K562 (cell line): ENCODE measurements around the gene MRPL2. TPM values are rescaled to one million over a fixed set of nuclear protein-coding genes. Genes with fewer than 3 reads are reported as not detected.

Experiments
- GABPB1 ChIP-seq: sonication (generic); formaldehyde crosslinking; IDR thresholded peaks from 2 replicates; pipeline ENCODE4 v1.8.0; 2022; ENCODE audit warnings: mild to moderate bottlenecking, missing genetic modification reagents
- JUND ChIP-seq, 2 experiments: IDR thresholded peaks; 2 replicates in 1 of 2; 3 replicates in 1 of 2; pipeline ENCODE4 v1.6.1; 2011; ENCODE audit warnings: borderline replicate concordance in 2 of 2, low read depth in 2 of 2, low read length in 2 of 2, improper control_type of control experiment in 1 of 2, missing biosample characterization in 1 of 2, missing genetic modification characterization in 1 of 2, missing genetic modification reagents in 1 of 2
- RFX7 ChIP-seq: fragments of 250-450 bp; sonication (Bioruptor Pico); IDR thresholded peaks from 2 replicates; pipeline ENCODE4 v1.5.1; 2021; ENCODE audit warnings: mild to moderate bottlenecking
- SREBF1 ChIP-seq: fragments of 150-350 bp; IDR thresholded peaks from 2 replicates; pipeline ENCODE4 v1.6.1; 2014; ENCODE audit warnings: antibody characterized with exemption, low read depth, low read length, borderline replicate concordance
- STAG1 ChIP-seq: sonication (generic); formaldehyde crosslinking; IDR thresholded peaks from 2 replicates; pipeline ENCODE4 v1.5.0; 2020; ENCODE audit warnings: missing genetic modification reagents, borderline replicate concordance
- polyA plus RNA-seq, 8 experiments: library from polyadenylated mRNA; depleted of rRNA in 4 of 8; stranded (reverse) in 5 of 8; unstranded in 3 of 8; fragments of >200 nt; fragmentation: Nextera tagmentation in 2 of 8; fragmentation: Illumina TruSeq in 1 of 8; extraction: Ambion mirVana in 2 of 8; extraction: Trizol in 1 of 8; gene quantifications; 2 replicates each; pipeline versions ENCODE4 v1.2.1 to v1.2.3, GENCODE V29; 2011 to 2014; ENCODE audit warnings: inconsistent platforms in 1 of 8, missing spikeins in 1 of 8
- total RNA-seq, 7 experiments: library from RNA; depleted of rRNA in 6 of 7; stranded (reverse); fragments of >200 nt in 6 of 7; fragmentation: Illumina TruSeq in 2 of 7; extraction: Trizol in 2 of 7; gene quantifications; 2 replicates each; pipeline versions ENCODE4 v1.2.1 to v1.2.3, GENCODE V29; 2011 to 2021; ENCODE audit warnings: low replicate concordance in 1 of 7
- TF ChIP-seq, protein P1 (sequence below): IDR thresholded peaks from 2 replicates; pipeline ENCODE4 v1.6.1; 2011; ENCODE audit warnings: borderline replicate concordance, low read depth, mild to moderate bottlenecking, moderate library complexity, low read length; ENCODE audit not compliant: insufficient read depth, poor library complexity, severe bottlenecking
- TF ChIP-seq, protein P2 (sequence below): sonication (generic); formaldehyde crosslinking; IDR thresholded peaks from 2 replicates; pipeline ENCODE4 v1.8.1; 2023; ENCODE audit warnings: mild to moderate bottlenecking, missing genetic modification reagents
- TF ChIP-seq, protein P3 (sequence below), 3 experiments: IDR thresholded peaks in 2 of 3; conservative IDR thresholded peaks in 1 of 3; 2 replicates each; pipeline ENCODE4 v1.5.1; 2011 to 2012; ENCODE audit warnings: low read length in 3 of 3, mild to moderate bottlenecking in 3 of 3, control low read depth in 2 of 3, improper control_type of control experiment in 1 of 3, inconsistent platforms in 1 of 3, low read depth in 1 of 3, mixed read lengths in 1 of 3, moderate library complexity in 1 of 3; ENCODE audit not compliant: insufficient read depth in 2 of 3
- TF ChIP-seq, protein P4 (sequence below): fragments of 450-650 bp; IDR thresholded peaks from 2 replicates; pipeline ENCODE4 v1.6.1; 2016; ENCODE audit warnings: mild to moderate bottlenecking, moderate library complexity

MRPL2 gene
- total and polyA plus RNA-seq, 9 of the 15 experiments (the other 6 are each of a cell fraction or from before 2014, with no cell fraction given) = 63.1 to 262 (median 121) TPM

DNA sequence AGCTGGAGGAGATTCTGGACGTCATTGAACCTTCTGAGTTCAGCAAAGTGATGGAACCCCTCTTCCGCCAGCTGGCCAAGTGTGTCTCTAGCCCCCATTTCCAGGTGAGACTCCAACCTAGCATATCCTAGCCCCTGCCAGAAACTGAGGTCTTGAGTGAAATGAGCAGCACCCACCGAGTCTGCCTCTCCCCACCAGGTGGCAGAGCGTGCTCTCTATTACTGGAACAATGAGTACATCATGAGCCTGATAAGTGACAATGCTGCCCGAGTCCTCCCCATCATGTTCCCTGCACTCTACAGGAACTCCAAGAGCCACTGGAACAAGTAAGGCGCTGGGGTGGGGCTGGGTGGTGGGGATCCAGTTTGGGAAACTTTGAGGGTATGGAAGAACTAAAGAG lies 50.1 kb downstream of the MRPL2 start (continued):
- TF ChIP-seq, protein P1, sequence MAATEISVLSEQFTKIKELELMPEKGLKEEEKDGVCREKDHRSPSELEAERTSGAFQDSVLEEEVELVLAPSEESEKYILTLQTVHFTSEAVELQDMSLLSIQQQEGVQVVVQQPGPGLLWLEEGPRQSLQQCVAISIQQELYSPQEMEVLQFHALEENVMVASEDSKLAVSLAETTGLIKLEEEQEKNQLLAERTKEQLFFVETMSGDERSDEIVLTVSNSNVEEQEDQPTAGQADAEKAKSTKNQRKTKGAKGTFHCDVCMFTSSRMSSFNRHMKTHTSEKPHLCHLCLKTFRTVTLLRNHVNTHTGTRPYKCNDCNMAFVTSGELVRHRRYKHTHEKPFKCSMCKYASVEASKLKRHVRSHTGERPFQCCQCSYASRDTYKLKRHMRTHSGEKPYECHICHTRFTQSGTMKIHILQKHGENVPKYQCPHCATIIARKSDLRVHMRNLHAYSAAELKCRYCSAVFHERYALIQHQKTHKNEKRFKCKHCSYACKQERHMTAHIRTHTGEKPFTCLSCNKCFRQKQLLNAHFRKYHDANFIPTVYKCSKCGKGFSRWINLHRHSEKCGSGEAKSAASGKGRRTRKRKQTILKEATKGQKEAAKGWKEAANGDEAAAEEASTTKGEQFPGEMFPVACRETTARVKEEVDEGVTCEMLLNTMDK = peak; percentile 76
- TF ChIP-seq, protein P2, sequence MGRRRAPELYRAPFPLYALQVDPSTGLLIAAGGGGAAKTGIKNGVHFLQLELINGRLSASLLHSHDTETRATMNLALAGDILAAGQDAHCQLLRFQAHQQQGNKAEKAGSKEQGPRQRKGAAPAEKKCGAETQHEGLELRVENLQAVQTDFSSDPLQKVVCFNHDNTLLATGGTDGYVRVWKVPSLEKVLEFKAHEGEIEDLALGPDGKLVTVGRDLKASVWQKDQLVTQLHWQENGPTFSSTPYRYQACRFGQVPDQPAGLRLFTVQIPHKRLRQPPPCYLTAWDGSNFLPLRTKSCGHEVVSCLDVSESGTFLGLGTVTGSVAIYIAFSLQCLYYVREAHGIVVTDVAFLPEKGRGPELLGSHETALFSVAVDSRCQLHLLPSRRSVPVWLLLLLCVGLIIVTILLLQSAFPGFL (CRISPR knock-in tag) = no peak
- TF ChIP-seq, protein P3, sequence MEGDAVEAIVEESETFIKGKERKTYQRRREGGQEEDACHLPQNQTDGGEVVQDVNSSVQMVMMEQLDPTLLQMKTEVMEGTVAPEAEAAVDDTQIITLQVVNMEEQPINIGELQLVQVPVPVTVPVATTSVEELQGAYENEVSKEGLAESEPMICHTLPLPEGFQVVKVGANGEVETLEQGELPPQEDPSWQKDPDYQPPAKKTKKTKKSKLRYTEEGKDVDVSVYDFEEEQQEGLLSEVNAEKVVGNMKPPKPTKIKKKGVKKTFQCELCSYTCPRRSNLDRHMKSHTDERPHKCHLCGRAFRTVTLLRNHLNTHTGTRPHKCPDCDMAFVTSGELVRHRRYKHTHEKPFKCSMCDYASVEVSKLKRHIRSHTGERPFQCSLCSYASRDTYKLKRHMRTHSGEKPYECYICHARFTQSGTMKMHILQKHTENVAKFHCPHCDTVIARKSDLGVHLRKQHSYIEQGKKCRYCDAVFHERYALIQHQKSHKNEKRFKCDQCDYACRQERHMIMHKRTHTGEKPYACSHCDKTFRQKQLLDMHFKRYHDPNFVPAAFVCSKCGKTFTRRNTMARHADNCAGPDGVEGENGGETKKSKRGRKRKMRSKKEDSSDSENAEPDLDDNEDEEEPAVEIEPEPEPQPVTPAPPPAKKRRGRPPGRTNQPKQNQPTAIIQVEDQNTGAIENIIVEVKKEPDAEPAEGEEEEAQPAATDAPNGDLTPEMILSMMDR (IDR thresholded peaks at IDR 0.05 in 2 of 3, conservative IDR thresholded peaks at IDR 0.05 in 1 of 3; ENCODE audit: insufficient read depth in 2 of 3, low read depth in 1 of 3, low read length in 3 of 3) = peak; percentile 70 to 80 (median 77)
- TF ChIP-seq SREBF1 (no peak), GABPB1 (CRISPR knock-in tag) (0 out of 2 replicates have a peak, but pooled peaks have one; percentile 19), JUND (IDR thresholded peaks at IDR 0.05; ENCODE audit: borderline replicate concordance, low read depth, low read length) (peak; percentile 46), JUND (tag; IDR thresholded peaks at IDR 0.05; ENCODE audit: borderline replicate concordance, low read depth, low read length) (no peak), STAG1 (CRISPR knock-in tag) (peak; percentile 30; the same call in 1 of the 2 replicates), RFX7 (no peak)
- TF ChIP-seq, protein P4, sequence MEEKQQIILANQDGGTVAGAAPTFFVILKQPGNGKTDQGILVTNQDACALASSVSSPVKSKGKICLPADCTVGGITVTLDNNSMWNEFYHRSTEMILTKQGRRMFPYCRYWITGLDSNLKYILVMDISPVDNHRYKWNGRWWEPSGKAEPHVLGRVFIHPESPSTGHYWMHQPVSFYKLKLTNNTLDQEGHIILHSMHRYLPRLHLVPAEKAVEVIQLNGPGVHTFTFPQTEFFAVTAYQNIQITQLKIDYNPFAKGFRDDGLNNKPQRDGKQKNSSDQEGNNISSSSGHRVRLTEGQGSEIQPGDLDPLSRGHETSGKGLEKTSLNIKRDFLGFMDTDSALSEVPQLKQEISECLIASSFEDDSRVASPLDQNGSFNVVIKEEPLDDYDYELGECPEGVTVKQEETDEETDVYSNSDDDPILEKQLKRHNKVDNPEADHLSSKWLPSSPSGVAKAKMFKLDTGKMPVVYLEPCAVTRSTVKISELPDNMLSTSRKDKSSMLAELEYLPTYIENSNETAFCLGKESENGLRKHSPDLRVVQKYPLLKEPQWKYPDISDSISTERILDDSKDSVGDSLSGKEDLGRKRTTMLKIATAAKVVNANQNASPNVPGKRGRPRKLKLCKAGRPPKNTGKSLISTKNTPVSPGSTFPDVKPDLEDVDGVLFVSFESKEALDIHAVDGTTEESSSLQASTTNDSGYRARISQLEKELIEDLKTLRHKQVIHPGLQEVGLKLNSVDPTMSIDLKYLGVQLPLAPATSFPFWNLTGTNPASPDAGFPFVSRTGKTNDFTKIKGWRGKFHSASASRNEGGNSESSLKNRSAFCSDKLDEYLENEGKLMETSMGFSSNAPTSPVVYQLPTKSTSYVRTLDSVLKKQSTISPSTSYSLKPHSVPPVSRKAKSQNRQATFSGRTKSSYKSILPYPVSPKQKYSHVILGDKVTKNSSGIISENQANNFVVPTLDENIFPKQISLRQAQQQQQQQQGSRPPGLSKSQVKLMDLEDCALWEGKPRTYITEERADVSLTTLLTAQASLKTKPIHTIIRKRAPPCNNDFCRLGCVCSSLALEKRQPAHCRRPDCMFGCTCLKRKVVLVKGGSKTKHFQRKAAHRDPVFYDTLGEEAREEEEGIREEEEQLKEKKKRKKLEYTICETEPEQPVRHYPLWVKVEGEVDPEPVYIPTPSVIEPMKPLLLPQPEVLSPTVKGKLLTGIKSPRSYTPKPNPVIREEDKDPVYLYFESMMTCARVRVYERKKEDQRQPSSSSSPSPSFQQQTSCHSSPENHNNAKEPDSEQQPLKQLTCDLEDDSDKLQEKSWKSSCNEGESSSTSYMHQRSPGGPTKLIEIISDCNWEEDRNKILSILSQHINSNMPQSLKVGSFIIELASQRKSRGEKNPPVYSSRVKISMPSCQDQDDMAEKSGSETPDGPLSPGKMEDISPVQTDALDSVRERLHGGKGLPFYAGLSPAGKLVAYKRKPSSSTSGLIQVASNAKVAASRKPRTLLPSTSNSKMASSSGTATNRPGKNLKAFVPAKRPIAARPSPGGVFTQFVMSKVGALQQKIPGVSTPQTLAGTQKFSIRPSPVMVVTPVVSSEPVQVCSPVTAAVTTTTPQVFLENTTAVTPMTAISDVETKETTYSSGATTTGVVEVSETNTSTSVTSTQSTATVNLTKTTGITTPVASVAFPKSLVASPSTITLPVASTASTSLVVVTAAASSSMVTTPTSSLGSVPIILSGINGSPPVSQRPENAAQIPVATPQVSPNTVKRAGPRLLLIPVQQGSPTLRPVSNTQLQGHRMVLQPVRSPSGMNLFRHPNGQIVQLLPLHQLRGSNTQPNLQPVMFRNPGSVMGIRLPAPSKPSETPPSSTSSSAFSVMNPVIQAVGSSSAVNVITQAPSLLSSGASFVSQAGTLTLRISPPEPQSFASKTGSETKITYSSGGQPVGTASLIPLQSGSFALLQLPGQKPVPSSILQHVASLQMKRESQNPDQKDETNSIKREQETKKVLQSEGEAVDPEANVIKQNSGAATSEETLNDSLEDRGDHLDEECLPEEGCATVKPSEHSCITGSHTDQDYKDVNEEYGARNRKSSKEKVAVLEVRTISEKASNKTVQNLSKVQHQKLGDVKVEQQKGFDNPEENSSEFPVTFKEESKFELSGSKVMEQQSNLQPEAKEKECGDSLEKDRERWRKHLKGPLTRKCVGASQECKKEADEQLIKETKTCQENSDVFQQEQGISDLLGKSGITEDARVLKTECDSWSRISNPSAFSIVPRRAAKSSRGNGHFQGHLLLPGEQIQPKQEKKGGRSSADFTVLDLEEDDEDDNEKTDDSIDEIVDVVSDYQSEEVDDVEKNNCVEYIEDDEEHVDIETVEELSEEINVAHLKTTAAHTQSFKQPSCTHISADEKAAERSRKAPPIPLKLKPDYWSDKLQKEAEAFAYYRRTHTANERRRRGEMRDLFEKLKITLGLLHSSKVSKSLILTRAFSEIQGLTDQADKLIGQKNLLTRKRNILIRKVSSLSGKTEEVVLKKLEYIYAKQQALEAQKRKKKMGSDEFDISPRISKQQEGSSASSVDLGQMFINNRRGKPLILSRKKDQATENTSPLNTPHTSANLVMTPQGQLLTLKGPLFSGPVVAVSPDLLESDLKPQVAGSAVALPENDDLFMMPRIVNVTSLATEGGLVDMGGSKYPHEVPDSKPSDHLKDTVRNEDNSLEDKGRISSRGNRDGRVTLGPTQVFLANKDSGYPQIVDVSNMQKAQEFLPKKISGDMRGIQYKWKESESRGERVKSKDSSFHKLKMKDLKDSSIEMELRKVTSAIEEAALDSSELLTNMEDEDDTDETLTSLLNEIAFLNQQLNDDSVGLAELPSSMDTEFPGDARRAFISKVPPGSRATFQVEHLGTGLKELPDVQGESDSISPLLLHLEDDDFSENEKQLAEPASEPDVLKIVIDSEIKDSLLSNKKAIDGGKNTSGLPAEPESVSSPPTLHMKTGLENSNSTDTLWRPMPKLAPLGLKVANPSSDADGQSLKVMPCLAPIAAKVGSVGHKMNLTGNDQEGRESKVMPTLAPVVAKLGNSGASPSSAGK = no peak
